Ascending aorta (tissue), 2 donors: ENCODE data around the gene CDSN. TPM values are rescaled to one million over a fixed set of nuclear protein-coding genes. Genes with fewer than 3 reads are reported as not detected.

ENCODE experiments used
- DNase-seq, 2 donors: peaks; one replicate each; pipeline ENCODE4 v3.0.0-alpha.2; 2019; ENCODE audit warnings: low spot score in 2 of 2
- H3K27ac ChIP-seq, 2 donors: fragments of 200-600 bp; sonication (generic); one replicate each; pipeline ENCODE4 v1.5.1; 2016 to 2017; ENCODE audit warnings: mild to moderate bottlenecking in 1 of 2
- H3K27me3 ChIP-seq: fragments of 200-600 bp; sonication (generic); one replicate; pipeline ENCODE4 v1.5.1; 2017
- H3K36me3 ChIP-seq, 2 donors: fragments of 200-600 bp; sonication (generic); one replicate each; pipeline ENCODE4 v1.5.1; 2016
- H3K4me1 ChIP-seq, 2 donors: fragments of 200-600 bp; sonication (generic); one replicate each; pipeline ENCODE4 v1.5.1; 2016 to 2017; ENCODE audit warnings: mild to moderate bottlenecking in 1 of 2
- H3K4me3 ChIP-seq, 2 donors: fragments of 200-600 bp; sonication (generic); one replicate each; pipeline ENCODE4 v1.5.1; 2016 to 2017; ENCODE audit warnings: mild to moderate bottlenecking in 1 of 2
- H3K9me3 ChIP-seq, 2 donors: fragments of 200-600 bp; sonication (generic); one replicate each; pipeline ENCODE4 v1.5.1; 2016
- CTCF ChIP-seq, 3 experiments: fragments of 200-600 bp in 2 of 3; fragments of 450-650 bp in 1 of 3; sonication (generic) in 2 of 3; IDR thresholded peaks; one replicate each; pipeline ENCODE4 v1.5.1; 2016 to 2019; ENCODE audit warnings: antibody characterized with exemption in 3 of 3, mild to moderate bottlenecking in 1 of 3, moderate library complexity in 1 of 3
- intact Hi-C: fragments of 100-400 bp; cut with DNase I; formaldehyde crosslinking; loops from one replicate; pipeline ENCODE4 v1.15.1; 2023
- total RNA-seq: library from RNA; depleted of rRNA; stranded (reverse); fragments of >200 nt; gene quantifications from one replicate; pipeline ENCODE4 v1.1.0, GENCODE V29; 2016

The CDSN gene
- total RNA-seq, 1 donor from 2014 or later: not detected

GRCh38 chr6:31065556-31065955 lies 54.7 kb downstream of the CDSN start:
- TF ChIP-seq CTCF (IDR thresholded peaks at IDR 0.05): no peak
- intact Hi-C loops: no loop called here
- DNase-seq: no peak
- Histone ChIP-seq H3K27me3 (no peaks in the 10 kb centered on the region), H3K9me3 (no peaks in the 10 kb centered on the region), H3K36me3 (no peaks in the 10 kb centered on the region), H3K4me3 (no peak overlapping the region), H3K27ac (no peak overlapping the region), H3K4me1 (no peaks in the 10 kb centered on the region)

Other genes starting within 250 kb of the CDSN start
- gene DDR1, start 235.9 kb downstream of the CDSN start, total RNA-seq: 18.8 TPM
- 81.0 TPM for gene GTF2H4, start 212.2 kb downstream of the CDSN start, total RNA-seq
- gene VARS2, start 206.2 kb downstream of the CDSN start, total RNA-seq: 5.7 TPM
- gene SFTA2, start 188.3 kb downstream of the CDSN start, total RNA-seq: not detected
- gene MUCL3, start 179.5 kb downstream of the CDSN start, total RNA-seq: not detected
- gene MUC21, start 136.7 kb downstream of the CDSN start, total RNA-seq: not detected
- gene MUC22, start 110.0 kb downstream of the CDSN start, total RNA-seq: not detected
- gene C6orf15, start 7.9 kb downstream of the CDSN start, total RNA-seq: not detected
- not detected for gene PSORS1C1, start 5.6 kb downstream of the CDSN start, total RNA-seq
- gene PSORS1C2, start 18.6 kb upstream of the CDSN start, total RNA-seq: 5.2 TPM
- gene CCHCR1, start 37.4 kb upstream of the CDSN start, total RNA-seq: 14.7 TPM
- 10.3 TPM for gene TCF19, start 38.1 kb upstream of the CDSN start, total RNA-seq
- gene POU5F1, start 50.2 kb upstream of the CDSN start, total RNA-seq: not detected
- gene HLA-C, start 151.6 kb upstream of the CDSN start, total RNA-seq: 921 TPM
- gene HLA-B, start 236.7 kb upstream of the CDSN start, total RNA-seq: 1,833 TPM